ENCODE measurements around the gene SMIM17.

Gene SMIM17

GRCh38 chr19:56642711-56643459, at the start of gene SMIM17:
Gene SMIM17, plus strand, starts transcription at chr19:56643159. Its CDS starts 2,509 bp downstream, at chr19:56645668.
- no peak for TF ChIP-seq GATA3 (IDR thresholded peaks at IDR 0.05; ENCODE audit: low read depth, low read length)
- TF ChIP-seq GATA2 (IDR thresholded peaks at IDR 0.05; ENCODE audit: low read depth, low read length): no peak

- no peak for TF ChIP-seq GATA3 (IDR thresholded peaks at IDR 0.05; ENCODE audit: low read depth, low read length)
Observed at GRCh38 chr19:56594446-56594782, 48.5 kb upstream of the SMIM17 start.

GRCh38 chr19:56594783-56595547, 48.0 kb upstream of the SMIM17 start, which contains the start of gene ZNF71:
Gene ZNF71, plus strand, starts transcription at chr19:56595302. Its CDS starts 6,257 bp downstream, at chr19:56601559.
- no peak for TF ChIP-seq GATA3 (IDR thresholded peaks at IDR 0.05; ENCODE audit: low read depth, low read length)
- no peak for TF ChIP-seq GATA2 (IDR thresholded peaks at IDR 0.05; ENCODE audit: low read depth, low read length)

- TF ChIP-seq GATA2 (IDR thresholded peaks at IDR 0.05; ENCODE audit: low read depth, low read length) (no peak), GATA3 (IDR thresholded peaks at IDR 0.05; ENCODE audit: low read depth, low read length) (no peak)
Observed at GRCh38 chr19:56595548-56595899, 47.4 kb upstream of the SMIM17 start.

GRCh38 chr19:56596676-56597075, 46.3 kb upstream of the SMIM17 start:
- TF ChIP-seq GATA3 (IDR thresholded peaks at IDR 0.05; ENCODE audit: low read depth, low read length): no peak
- no peak for TF ChIP-seq GATA2 (IDR thresholded peaks at IDR 0.05; ENCODE audit: low read depth, low read length)

- TF ChIP-seq GATA3 (IDR thresholded peaks at IDR 0.05; ENCODE audit: low read depth, low read length) (no peak), GATA2 (IDR thresholded peaks at IDR 0.05; ENCODE audit: low read depth, low read length) (no peak)
Observed at GRCh38 chr19:56597696-56598095, 45.3 kb upstream of the SMIM17 start.

- no peak for TF ChIP-seq GATA3 (IDR thresholded peaks at IDR 0.05; ENCODE audit: low read depth, low read length)
- no peak for TF ChIP-seq GATA2 (IDR thresholded peaks at IDR 0.05; ENCODE audit: low read depth, low read length)
Observed at GRCh38 chr19:56601375-56601774, 41.6 kb upstream of the SMIM17 start.

- no peak for TF ChIP-seq GATA2 (IDR thresholded peaks at IDR 0.05; ENCODE audit: low read depth, low read length)
- no peak for TF ChIP-seq GATA3 (IDR thresholded peaks at IDR 0.05; ENCODE audit: low read depth, low read length)
Observed at GRCh38 chr19:56603829-56604228, 39.1 kb upstream of the SMIM17 start.

- TF ChIP-seq GATA2 (IDR thresholded peaks at IDR 0.05; ENCODE audit: low read depth, low read length) (no peak), GATA3 (IDR thresholded peaks at IDR 0.05; ENCODE audit: low read depth, low read length) (no peak)
Observed at GRCh38 chr19:56608274-56608964, 34.5 kb upstream of the SMIM17 start.

GRCh38 chr19:56611288-56611687, 31.7 kb upstream of the SMIM17 start:
- TF ChIP-seq GATA3 (IDR thresholded peaks at IDR 0.05; ENCODE audit: low read depth, low read length) (no peak), GATA2 (IDR thresholded peaks at IDR 0.05; ENCODE audit: low read depth, low read length) (no peak)

GRCh38 chr19:56612737-56613136, 30.2 kb upstream of the SMIM17 start:
- TF ChIP-seq GATA3 (IDR thresholded peaks at IDR 0.05; ENCODE audit: low read depth, low read length) (no peak), GATA2 (IDR thresholded peaks at IDR 0.05; ENCODE audit: low read depth, low read length) (no peak)

GRCh38 chr19:56613639-56614038, 29.3 kb upstream of the SMIM17 start:
- TF ChIP-seq GATA3 (IDR thresholded peaks at IDR 0.05; ENCODE audit: low read depth, low read length) (no peak), GATA2 (IDR thresholded peaks at IDR 0.05; ENCODE audit: low read depth, low read length) (no peak)

GRCh38 chr19:56617531-56617930, 25.4 kb upstream of the SMIM17 start:
- TF ChIP-seq GATA2 (IDR thresholded peaks at IDR 0.05; ENCODE audit: low read depth, low read length) (no peak), GATA3 (IDR thresholded peaks at IDR 0.05; ENCODE audit: low read depth, low read length) (no peak)

GRCh38 chr19:56619121-56619520, 23.8 kb upstream of the SMIM17 start:
- no peak for TF ChIP-seq GATA2 (IDR thresholded peaks at IDR 0.05; ENCODE audit: low read depth, low read length)
- no peak for TF ChIP-seq GATA3 (IDR thresholded peaks at IDR 0.05; ENCODE audit: low read depth, low read length)

All from SH-SY5Y (cell line).